GM12878 (cell line): ENCODE measurements around the gene UEVLD. TPM values are rescaled to one million over a fixed set of nuclear protein-coding genes. Genes with fewer than 3 reads are reported as not detected.

Experiments used
- ATAC-seq: fragments of 200-7000 bp; cut with Tn5 transposase; 3 replicates; pipeline ENCODE4 v1.9.1; 2020; ENCODE audit warnings: mild to moderate bottlenecking, moderate library complexity
- BruUV-seq: library from RNA; stranded (reverse); fragments of 400-500 nt; replicated peaks from 2 replicates; lab custom pipeline; 2021; lab: Mats Ljungman, UMichigan
- CTCF ChIA-PET: fragments of 300-600 bp; sonication (Branson Sonifier 250); formaldehyde crosslinking; extraction: SDS; loops from one replicate; lab custom pipeline; 2021; ENCODE audit warnings: inconsistent platforms; lab: Yijun Ruan, JAX
- POLR2A ChIA-PET: fragments of 350-600 bp; formaldehyde crosslinking; extraction: SDS; loops from one replicate; lab custom pipeline; 2021; ENCODE audit warnings: inconsistent platforms; lab: Charles Lee
- RAD21 ChIA-PET: fragments of 300-600 bp; sonication (Branson Sonifier 250); formaldehyde crosslinking; loops from one replicate; lab custom pipeline; 2023; ENCODE audit warnings: antibody characterized with exemption; ENCODE audit not compliant: unreplicated experiment; lab: Charles Lee
- SMC1A ChIA-PET: fragments of 300-600 bp; sonication (Branson Sonifier 250); formaldehyde crosslinking; loops from one replicate; lab custom pipeline; 2023; ENCODE audit not compliant: unreplicated experiment, uncharacterized antibody; lab: Charles Lee
- DNase-seq: peaks from one replicate; pipeline ENCODE4 v3.0.0-alpha.2; 2011; ENCODE audit warnings: low read depth, low spot score
- FAIRE-seq: peaks from 3 replicates; lab custom pipeline; 2011; peaks lifted over from hg19 to GRCh38; lab: Jason Lieb, UNC
- H2AFZ ChIP-seq: 2 replicates; pipeline ENCODE4 v1.6.0; 2011; ENCODE audit warnings: low read depth, low read length, control low read depth; ENCODE audit not compliant: control insufficient read depth
- H3K27ac ChIP-seq: 2 replicates; pipeline ENCODE4 v1.5.1; 2011; ENCODE audit warnings: control low read depth; ENCODE audit not compliant: control insufficient read depth, insufficient read depth
- H3K27me3 ChIP-seq, 2 experiments: replicated peaks in 1 of 2; 2 replicates each; pipeline versions ENCODE4 v1.6.0 to v1.6.1; 2011; ENCODE audit warnings: low read length in 1 of 2; ENCODE audit not compliant: control insufficient read depth in 2 of 2, insufficient read depth in 2 of 2
- H3K36me3 ChIP-seq, 2 experiments: 2 replicates each; pipeline ENCODE4 v1.5.1; 2011; ENCODE audit warnings: low read length in 1 of 2; ENCODE audit not compliant: control insufficient read depth in 2 of 2, insufficient read depth in 2 of 2
- H3K4me1 ChIP-seq: 2 replicates; pipeline ENCODE4 v1.6.1; 2011; ENCODE audit warnings: mild to moderate bottlenecking, low read length, moderate library complexity, mixed read lengths; ENCODE audit not compliant: control insufficient read depth, insufficient read depth
- H3K4me2 ChIP-seq: 2 replicates; pipeline ENCODE4 v1.6.0; 2011; ENCODE audit warnings: control low read depth; ENCODE audit not compliant: control insufficient read depth, insufficient read depth
- H3K4me3 ChIP-seq: fragments of 200-600 bp; sonication (generic); 2 replicates; pipeline ENCODE4 v1.5.1; 2016
- H3K79me2 ChIP-seq: 2 replicates; pipeline ENCODE4 v1.6.0; 2011; ENCODE audit warnings: low read length; ENCODE audit not compliant: control insufficient read depth, insufficient read depth
- H3K9ac ChIP-seq: 2 replicates; pipeline ENCODE4 v1.8.0; 2011; ENCODE audit warnings: low read length, control low read depth, mixed read lengths; ENCODE audit not compliant: control insufficient read depth, insufficient read depth
- H3K9me3 ChIP-seq: replicated peaks from 3 replicates; pipeline ENCODE4 v1.5.1; 2011; ENCODE audit warnings: mild to moderate bottlenecking, low read length; ENCODE audit not compliant: control insufficient read depth, insufficient read depth
- H4K20me1 ChIP-seq: 2 replicates; pipeline ENCODE4 v1.6.0; 2011; ENCODE audit not compliant: control insufficient read depth, insufficient read depth
- ATF2 ChIP-seq: IDR thresholded peaks from 2 replicates; pipeline ENCODE4 v1.6.1; 2012; ENCODE audit warnings: low read length, inconsistent platforms
- ATF3 ChIP-seq: IDR thresholded peaks from 2 replicates; pipeline ENCODE4 v1.6.1; 2011; ENCODE audit warnings: low read depth, mild to moderate bottlenecking, low read length, moderate library complexity, borderline replicate concordance; ENCODE audit errors: extremely low read depth
- DPF2 ChIP-seq: fragments of 450-650 bp; IDR thresholded peaks from 2 replicates; pipeline ENCODE4 v1.6.1; 2017; ENCODE audit warnings: mild to moderate bottlenecking
- FOS ChIP-seq: IDR thresholded peaks from 3 replicates; pipeline ENCODE4 v1.6.1; 2011; ENCODE audit warnings: borderline replicate concordance; ENCODE audit not compliant: insufficient read length; ENCODE audit errors: extremely low read depth
- IRF5 ChIP-seq: fragments of 450-650 bp; IDR thresholded peaks from 2 replicates; pipeline ENCODE4 v1.6.1; 2017; ENCODE audit warnings: borderline replicate concordance
- MEF2A ChIP-seq: IDR thresholded peaks from 2 replicates; pipeline ENCODE4 v1.6.1; 2011; ENCODE audit warnings: low read depth, mild to moderate bottlenecking, low read length, moderate library complexity; ENCODE audit not compliant: insufficient read depth
- MXI1 ChIP-seq: fragments of 150-350 bp; IDR thresholded peaks from 2 replicates; pipeline ENCODE4 v1.6.1; 2011; ENCODE audit warnings: low read depth, mild to moderate bottlenecking, inconsistent platforms, low read length, improper control_type of control experiment
- RELB ChIP-seq: fragments of 450-650 bp; IDR thresholded peaks from 2 replicates; pipeline ENCODE4 v1.6.1; 2017; ENCODE audit warnings: low read depth, mild to moderate bottlenecking, moderate library complexity
- SMAD1 ChIP-seq: fragments of 450-650 bp; IDR thresholded peaks from 2 replicates; pipeline ENCODE4 v1.6.1; 2018; ENCODE audit warnings: mild to moderate bottlenecking, low read depth; ENCODE audit not compliant: partially characterized antibody
- SMC3 ChIP-seq: IDR thresholded peaks from 2 replicates; pipeline ENCODE4 v1.6.1; 2011; ENCODE audit warnings: low read length, improper control_type of control experiment, borderline replicate concordance
- SREBF1 ChIP-seq: IDR thresholded peaks from 2 replicates; pipeline ENCODE4 v1.6.1; 2012; ENCODE audit warnings: mild to moderate bottlenecking, low read length
- STAT3 ChIP-seq: IDR thresholded peaks from 2 replicates; pipeline ENCODE4 v1.6.1; 2011; ENCODE audit warnings: low read depth, low read length, improper control_type of control experiment
- WRNIP1 ChIP-seq: IDR thresholded peaks from 2 replicates; pipeline ENCODE4 v1.6.1; 2011; ENCODE audit warnings: low read depth, low read length, improper control_type of control experiment, borderline replicate concordance
- ZBTB40 ChIP-seq: fragments of 450-650 bp; IDR thresholded peaks from 2 replicates; pipeline ENCODE4 v1.6.1; 2016; ENCODE audit warnings: mild to moderate bottlenecking, moderate library complexity, borderline replicate concordance
- ZZZ3 ChIP-seq: IDR thresholded peaks from 2 replicates; pipeline ENCODE4 v1.6.1; 2011; ENCODE audit warnings: low read depth; ENCODE audit not compliant: control insufficient read depth, insufficient read length
- WGBS: methylation state at CpG from one replicate; pipeline ENCODE4 v1.1.6; 2016; ENCODE audit warnings: low lambda C conversion rate; ENCODE audit not compliant: insufficient replicate concordance, insufficient coverage; ENCODE audit errors: missing lambda C conversion rate; 5-methylcytosine and 5-hydroxymethylcytosine counted together
- in situ Hi-C: fragments of 300-500 bp; cut with MboI; formaldehyde crosslinking; loops from 9 replicates; pipeline ENCODE4 v1.14.3; 2018; ENCODE audit warnings: mixed read lengths
- intact Hi-C: fragments of 100-400 bp; cut with micrococcal nuclease; formaldehyde crosslinking; loops from one replicate; pipeline ENCODE4 v1.14.2; 2022; ENCODE audit not compliant: unreplicated experiment
- polyA plus RNA-seq, 11 experiments: library from polyadenylated mRNA; depleted of rRNA in 4 of 11; unstranded in 6 of 11; stranded (reverse) in 5 of 11; fragments of >200 nt; fragmentation: Nextera tagmentation in 4 of 11; fragmentation: Illumina TruSeq in 1 of 11; extraction: Ambion mirVana in 4 of 11; extraction: Trizol in 1 of 11; gene quantifications; 1 replicate in 1 of 11; 2 replicates in 10 of 11; pipeline versions ENCODE4 v1.2.1 to v1.2.3, GENCODE V29; 2011 to 2016; ENCODE audit warnings: inconsistent platforms in 2 of 11, missing spikeins in 2 of 11, low read depth in 1 of 11
- total RNA-seq, 4 experiments: library from RNA; depleted of rRNA in 3 of 4; stranded (reverse); fragments of >200 nt in 3 of 4; fragmentation: Illumina TruSeq in 1 of 4; extraction: Trizol in 1 of 4; gene quantifications; 2 replicates each; pipeline versions ENCODE4 v1.2.1 to v1.2.3, GENCODE V29; 2013 to 2021

The UEVLD gene
- total and polyA plus RNA-seq, 10 of the 15 experiments (the other 5 are each of a cell fraction or from before 2014, with no cell fraction given), result 6.5 to 16.3 (median 13.4) TPM

GRCh38 chr11:18608376-18608775 lies 19.8 kb upstream of the UEVLD start:
- BruUV-seq, result no TSS peak
- H3K4me3 ChIP-seq, result no peak overlapping the region
- H3K9me3 ChIP-seq, result no peaks in the 10 kb centered on the region
- ChIA-PET RAD21 (no interaction called here), CTCF (interaction anchor here (0.9 to 2.0 kb wide), 2 partner anchors 18 to 20 kb away, joined by 3 to 6 read pairs; no protein-coding TSS in a partner anchor), SMC1A (no interaction called here), POLR2A (interaction anchor here (0.5 to 1.3 kb wide), 2 partner anchors 19 to 80 kb away, joined by 4 read pairs; no protein-coding TSS in a partner anchor)
- H3K4me1 ChIP-seq, result no peaks in the 10 kb centered on the region
- intact Hi-C loops (no loop called here), in situ Hi-C loops (no loop called here)
- DNase-seq (no peak), ATAC-seq (no peak), FAIRE-seq (no peak)
- H3K9ac ChIP-seq, result no peak overlapping the region
- H3K27me3 ChIP-seq, result no peaks in the 10 kb centered on the region
- H3K79me2 ChIP-seq, result no peaks in the 10 kb centered on the region
- WGBS, result 97% methylated on average over 3 of the region's 3 CpGs
- H3K27ac ChIP-seq, result no peak overlapping the region
- H2AFZ ChIP-seq, result no peak overlapping the region
- H3K36me3 ChIP-seq, result peaks cover 2 to 28% of the 10 kb centered on the region in 2 experiments
- no peak overlapping the region for H3K4me2 ChIP-seq
- H4K20me1 ChIP-seq, result no peaks in the 10 kb centered on the region
- TF ChIP-seq MEF2A (no peak), SMAD1 (no peak), ATF2 (no peak), WRNIP1 (no peak), DPF2 (no peak), SMC3 (no peak), IRF5 (no peak), ATF3 (no peak), ZZZ3 (no peak), ZBTB40 (no peak), FOS (no peak), SREBF1 (no peak), RELB (no peak), STAT3 (no peak), MXI1 (no peak)
